ENCODE data around the gene ITM2C.

ITM2C gene

GRCh38 chr2:230864605-230865306 lies at the start of gene ITM2C:
TSS of gene ITM2C (plus strand) at chr2:230864942. CDS start at chr2:230865026, 84 bp downstream.
- DNase-seq: peak; percentile 65 to 66

- no peak for DNase-seq
Measured at GRCh38 chr2:230815088-230815487, 49.7 kb upstream of the ITM2C start.

GRCh38 chr2:230816735-230817134 lies 48.0 kb upstream of the ITM2C start:
- no peak for DNase-seq

- no peak for DNase-seq
Measured at GRCh38 chr2:230819433-230819832, 45.3 kb upstream of the ITM2C start.

GRCh38 chr2:230821261-230821990 lies 43.3 kb upstream of the ITM2C start:
- no peak for DNase-seq

GRCh38 chr2:230821991-230822520 lies 42.7 kb upstream of the ITM2C start:
- no peak for DNase-seq

GRCh38 chr2:230823264-230823964 lies 41.3 kb upstream of the ITM2C start:
- no peak for DNase-seq

GRCh38 chr2:230824406-230824978 lies 40.2 kb upstream of the ITM2C start:
- DNase-seq: peak; percentile 47 to 61

GRCh38 chr2:230825354-230825753 lies 39.4 kb upstream of the ITM2C start:
- no peak for DNase-seq

GRCh38 chr2:230827774-230828271 lies 36.9 kb upstream of the ITM2C start:
- no peak for DNase-seq

GRCh38 chr2:230828272-230828961 lies 36.3 kb upstream of the ITM2C start:
- DNase-seq: no peak

GRCh38 chr2:230829293-230829692 lies 35.4 kb upstream of the ITM2C start:
- DNase-seq: no peak

GRCh38 chr2:230829959-230830358 lies 34.8 kb upstream of the ITM2C start:
- no peak for DNase-seq

- DNase-seq: no peak
Measured at GRCh38 chr2:230830428-230830827, 34.3 kb upstream of the ITM2C start.

- no peak for DNase-seq
Measured at GRCh38 chr2:230840301-230840700, 24.4 kb upstream of the ITM2C start.

- no peak for DNase-seq
Measured at GRCh38 chr2:230842473-230842872, 22.3 kb upstream of the ITM2C start.

GRCh38 chr2:230843132-230843531 lies 21.6 kb upstream of the ITM2C start:
- DNase-seq: no peak

- DNase-seq: no peak
Measured at GRCh38 chr2:230846360-230846759, 18.4 kb upstream of the ITM2C start.

- peak; percentile 88 to 91 for DNase-seq
Measured at GRCh38 chr2:230847883-230848388, 16.8 kb upstream of the ITM2C start.

GRCh38 chr2:230849633-230850357 lies 14.9 kb upstream of the ITM2C start:
- peak; percentile 59 to 75 for DNase-seq

- DNase-seq: no peak
Measured at GRCh38 chr2:230850358-230850658, 14.4 kb upstream of the ITM2C start.

GRCh38 chr2:230852113-230852512 lies 12.6 kb upstream of the ITM2C start:
- DNase-seq: no peak
